Hepatocyte (in vitro differentiated cells): ENCODE results near the gene JHY.

Experiments used
- EZH2 ChIP-seq: fragments of 200-600 bp; sonication (generic); IDR thresholded peaks from 2 replicates; pipeline ENCODE4 v1.6.1; 2016; ENCODE audit warnings: antibody characterized with exemption, mild to moderate bottlenecking, borderline replicate concordance
- EZH2phosphoT487 ChIP-seq: fragments of 200-600 bp; sonication (generic); IDR thresholded peaks from one replicate; pipeline ENCODE4 v1.6.1; 2018; ENCODE audit warnings: antibody characterized with exemption, mild to moderate bottlenecking, low read depth, moderate library complexity; ENCODE audit not compliant: unreplicated experiment, severe bottlenecking
- TF ChIP-seq, protein P1 (sequence below): fragments of 200-600 bp; sonication (generic); IDR thresholded peaks from 2 replicates; pipeline ENCODE4 v1.5.1; 2016; ENCODE audit warnings: antibody characterized with exemption, mild to moderate bottlenecking; ENCODE audit not compliant: poor library complexity

GRCh38 chr11:122951211-122951610 is 68.7 kb downstream of the JHY start:
- TF ChIP-seq, protein P1, sequence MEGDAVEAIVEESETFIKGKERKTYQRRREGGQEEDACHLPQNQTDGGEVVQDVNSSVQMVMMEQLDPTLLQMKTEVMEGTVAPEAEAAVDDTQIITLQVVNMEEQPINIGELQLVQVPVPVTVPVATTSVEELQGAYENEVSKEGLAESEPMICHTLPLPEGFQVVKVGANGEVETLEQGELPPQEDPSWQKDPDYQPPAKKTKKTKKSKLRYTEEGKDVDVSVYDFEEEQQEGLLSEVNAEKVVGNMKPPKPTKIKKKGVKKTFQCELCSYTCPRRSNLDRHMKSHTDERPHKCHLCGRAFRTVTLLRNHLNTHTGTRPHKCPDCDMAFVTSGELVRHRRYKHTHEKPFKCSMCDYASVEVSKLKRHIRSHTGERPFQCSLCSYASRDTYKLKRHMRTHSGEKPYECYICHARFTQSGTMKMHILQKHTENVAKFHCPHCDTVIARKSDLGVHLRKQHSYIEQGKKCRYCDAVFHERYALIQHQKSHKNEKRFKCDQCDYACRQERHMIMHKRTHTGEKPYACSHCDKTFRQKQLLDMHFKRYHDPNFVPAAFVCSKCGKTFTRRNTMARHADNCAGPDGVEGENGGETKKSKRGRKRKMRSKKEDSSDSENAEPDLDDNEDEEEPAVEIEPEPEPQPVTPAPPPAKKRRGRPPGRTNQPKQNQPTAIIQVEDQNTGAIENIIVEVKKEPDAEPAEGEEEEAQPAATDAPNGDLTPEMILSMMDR = no peak
- TF ChIP-seq EZH2phosphoT487 (no peak), EZH2 (no peak)
